OCI-LY7 (cell line): ENCODE results near the gene SLC26A6. TPM values are rescaled to one million over a fixed set of nuclear protein-coding genes. Genes with fewer than 3 reads are reported as not detected.
A peak's percentile ranks its signal among the peaks of the same experiment; 100 is the strongest.

Experiments
- BruUV-seq: library from RNA; stranded (reverse); fragments of 400-500 nt; replicated peaks from 2 replicates; lab custom pipeline; 2021; lab: Mats Ljungman, UMichigan
- CTCF ChIA-PET: fragments of 300-600 bp; sonication (Branson Sonifier 250); formaldehyde crosslinking; loops from one replicate; lab custom pipeline; 2022; ENCODE audit warnings: antibody characterized with exemption; ENCODE audit not compliant: unreplicated experiment; lab: Charles Lee
- POLR2A ChIA-PET: fragments of 300-600 bp; sonication (Branson Sonifier 250); formaldehyde crosslinking; loops from one replicate; lab custom pipeline; 2022; ENCODE audit warnings: antibody characterized with exemption; lab: Charles Lee
- DNase-seq: peaks from one replicate; pipeline ENCODE4 v3.0.0-alpha.2; 2015; ENCODE audit warnings: low spot score
- H2AFZ ChIP-seq: fragments of 200-600 bp; sonication (generic), shearing (Covaris generic); 2 replicates; pipeline ENCODE4 v1.6.1; 2014; ENCODE audit warnings: mild to moderate bottlenecking, antibody characterized with exemption, low read length, moderate library complexity
- H3K27ac ChIP-seq: fragments of 200-600 bp; sonication (generic); 2 replicates; pipeline ENCODE4 v1.5.1; 2014; ENCODE audit warnings: mixed run types, low read depth, mild to moderate bottlenecking, moderate library complexity, low read length, inconsistent platforms; ENCODE audit not compliant: poor library complexity, severe bottlenecking
- H3K36me3 ChIP-seq: fragments of 200-600 bp; sonication (generic); 2 replicates; pipeline ENCODE4 v1.6.1; 2014; ENCODE audit warnings: mild to moderate bottlenecking, antibody characterized with exemption, low read length, moderate library complexity, mixed read lengths; ENCODE audit not compliant: insufficient read depth
- H3K4me1 ChIP-seq: fragments of 200-600 bp; sonication (generic); 2 replicates; pipeline ENCODE4 v1.5.1; 2014; ENCODE audit warnings: mild to moderate bottlenecking, low read length; ENCODE audit not compliant: insufficient read depth, poor library complexity, severe bottlenecking
- H3K4me2 ChIP-seq: fragments of 200-600 bp; sonication (generic); 2 replicates; pipeline ENCODE4 v1.6.1; 2014; ENCODE audit warnings: mild to moderate bottlenecking, low read length
- H3K4me3 ChIP-seq: fragments of 200-600 bp; sonication (generic); 2 replicates; pipeline ENCODE4 v1.5.1; 2014; ENCODE audit warnings: mild to moderate bottlenecking, low read depth, low read length; ENCODE audit not compliant: poor library complexity, severe bottlenecking
- H3K79me2 ChIP-seq: fragments of 200-600 bp; sonication (generic); 2 replicates; pipeline ENCODE4 v1.6.1; 2016; ENCODE audit warnings: low read depth, mild to moderate bottlenecking, low read length, moderate library complexity, mixed read lengths; ENCODE audit not compliant: insufficient read depth
- H3K9me2 ChIP-seq: fragments of 200-600 bp; sonication (generic); 2 replicates; pipeline ENCODE4 v1.6.1; 2016; ENCODE audit warnings: mild to moderate bottlenecking, low read length, mixed read lengths; ENCODE audit not compliant: insufficient read depth
- H3K9me3 ChIP-seq: fragments of 200-600 bp; sonication (generic); 2 replicates; pipeline ENCODE4 v1.6.1; 2014; ENCODE audit warnings: mild to moderate bottlenecking, mixed run types, low read length, mixed read lengths
- H4K20me1 ChIP-seq: fragments of 200-600 bp; sonication (generic); 2 replicates; pipeline ENCODE4 v1.6.1; 2014; ENCODE audit warnings: mild to moderate bottlenecking, antibody characterized with exemption, low read length, moderate library complexity, mixed read lengths; ENCODE audit not compliant: insufficient read depth
- EZH2phosphoT487 ChIP-seq: fragments of 200-600 bp; sonication (generic); IDR thresholded peaks from 2 replicates; pipeline ENCODE4 v1.6.1; 2018; ENCODE audit warnings: low read depth, borderline replicate concordance, mild to moderate bottlenecking, mixed run types, antibody characterized with exemption, low read length, moderate library complexity, mixed read lengths
- intact Hi-C: fragments of 100-400 bp; cut with micrococcal nuclease; formaldehyde crosslinking; loops from one replicate; pipeline ENCODE4 v1.10.0; 2022; ENCODE audit not compliant: unreplicated experiment
- total RNA-seq, 2 experiments: library from RNA; depleted of rRNA in 1 of 2; stranded (reverse); fragments of >200 nt in 1 of 2; shearing (Covaris generic) in 1 of 2; gene quantifications; 2 replicates each; pipeline ENCODE4 v1.2.3, GENCODE V29; 2014 to 2022
- TF ChIP-seq, protein P1 (sequence below): fragments of 200-600 bp; sonication (generic); conservative IDR thresholded peaks from 2 replicates; pipeline ENCODE4 v1.5.1; 2014; ENCODE audit warnings: mild to moderate bottlenecking, antibody characterized with exemption, low read length, moderate library complexity, mixed read lengths

SLC26A6 gene
- total RNA-seq, 2 experiments from 2014 or later: 42.1 to 47.3 TPM

DNA sequence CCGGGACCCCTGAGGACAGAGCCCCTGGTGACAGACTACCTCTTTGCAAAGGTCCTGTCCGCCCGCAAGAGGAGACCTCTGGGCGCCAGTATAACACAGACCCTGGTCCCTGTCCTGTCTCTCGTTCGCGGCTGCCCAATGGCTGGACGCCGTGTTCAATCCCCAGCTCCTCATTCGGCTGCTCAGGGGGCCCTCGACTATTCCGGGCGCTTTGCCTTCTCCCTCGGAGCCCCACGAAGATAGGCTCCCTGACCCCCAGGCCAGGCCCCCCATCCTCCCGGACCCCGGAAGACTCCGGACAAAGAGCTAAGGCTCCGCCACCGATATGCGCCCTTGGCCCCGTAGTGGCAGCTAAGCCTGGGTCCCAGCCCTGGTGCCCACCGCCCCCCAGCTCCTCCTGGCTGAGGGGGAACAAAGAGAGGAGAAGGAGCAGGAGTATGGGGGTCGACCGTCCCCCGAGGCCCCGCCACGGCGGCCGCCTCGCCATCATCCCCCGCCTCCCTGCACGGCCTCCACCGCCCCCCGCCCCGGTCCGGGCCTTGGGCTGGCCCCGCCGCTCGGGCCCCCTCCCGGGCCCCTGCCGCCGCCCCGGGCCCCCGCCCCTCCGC is 27.0 kb upstream of the SLC26A6 start:
- no TSS peak for BruUV-seq
- intact Hi-C loops: loop anchor here (2.0 to 5.0 kb wide), 3 partner anchors 23 to 100 kb away; partner anchors contain the start of genes NCKIPSD, UCN2 and UQCRC1
- POLR2A ChIA-PET: interaction anchor here (1.0 to 1.2 kb wide), 3 partner anchors 19 to 105 kb away, joined by 3 to 4 read pairs (median 3); partner anchors contain the start of genes IP6K2 and PFKFB4

DNA sequence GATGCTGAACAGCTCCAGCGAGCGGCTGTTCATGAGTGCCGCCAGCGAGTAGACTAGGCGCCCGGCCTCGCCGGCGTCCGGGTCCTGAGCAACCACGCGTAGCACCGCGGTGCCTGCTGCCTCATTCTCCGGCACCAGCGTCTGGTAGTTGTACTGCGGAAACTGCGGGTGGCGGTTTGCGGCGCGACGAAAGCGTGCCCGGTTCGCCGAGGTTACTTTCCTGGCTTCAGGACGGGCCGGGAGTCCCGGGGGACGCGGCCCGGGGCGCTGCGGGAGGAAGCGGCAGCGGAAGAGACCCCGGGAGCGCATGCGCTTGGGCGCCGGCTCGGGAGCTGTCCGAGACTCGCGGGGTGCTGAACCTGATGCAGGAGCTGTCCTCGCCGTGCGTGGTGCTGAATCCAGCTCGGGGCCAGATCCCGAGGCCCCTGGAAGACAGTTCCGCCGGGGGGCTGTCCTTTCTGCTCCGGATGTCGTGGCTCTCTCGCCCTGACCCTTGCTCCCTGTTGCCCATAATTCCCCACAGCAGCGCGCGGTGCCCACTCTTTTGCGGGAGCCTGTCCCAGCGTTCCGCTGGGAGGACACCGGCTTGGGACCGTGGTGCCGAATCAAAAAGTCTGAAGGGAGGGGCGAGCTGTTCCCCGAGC is 26.4 kb upstream of the SLC26A6 start:
- Histone ChIP-seq H3K36me3 (no peaks in the 10 kb centered on the region), H3K4me1 (peaks cover under 1% of the 10 kb centered on the region), H3K79me2 (no peaks in the 10 kb centered on the region), H3K4me2 (peak overlapping the region; percentile 93), H2AFZ (no peak overlapping the region), H3K4me3 (peak overlapping the region; percentile 65), H3K27ac (no peak overlapping the region), H3K9me2 (no peaks in the 10 kb centered on the region), H3K9me3 (no peaks in the 10 kb centered on the region), H4K20me1 (no peaks in the 10 kb centered on the region)
- peak; percentile 78 for DNase-seq
- intact Hi-C loops: loop anchor here (2.0 to 5.0 kb wide), 3 partner anchors 23 to 99 kb away; partner anchors contain the start of genes NCKIPSD, UCN2 and UQCRC1
- ChIA-PET CTCF (no interaction called here), POLR2A (no interaction called here)
- BruUV-seq: no TSS peak
- TF ChIP-seq, protein P1, sequence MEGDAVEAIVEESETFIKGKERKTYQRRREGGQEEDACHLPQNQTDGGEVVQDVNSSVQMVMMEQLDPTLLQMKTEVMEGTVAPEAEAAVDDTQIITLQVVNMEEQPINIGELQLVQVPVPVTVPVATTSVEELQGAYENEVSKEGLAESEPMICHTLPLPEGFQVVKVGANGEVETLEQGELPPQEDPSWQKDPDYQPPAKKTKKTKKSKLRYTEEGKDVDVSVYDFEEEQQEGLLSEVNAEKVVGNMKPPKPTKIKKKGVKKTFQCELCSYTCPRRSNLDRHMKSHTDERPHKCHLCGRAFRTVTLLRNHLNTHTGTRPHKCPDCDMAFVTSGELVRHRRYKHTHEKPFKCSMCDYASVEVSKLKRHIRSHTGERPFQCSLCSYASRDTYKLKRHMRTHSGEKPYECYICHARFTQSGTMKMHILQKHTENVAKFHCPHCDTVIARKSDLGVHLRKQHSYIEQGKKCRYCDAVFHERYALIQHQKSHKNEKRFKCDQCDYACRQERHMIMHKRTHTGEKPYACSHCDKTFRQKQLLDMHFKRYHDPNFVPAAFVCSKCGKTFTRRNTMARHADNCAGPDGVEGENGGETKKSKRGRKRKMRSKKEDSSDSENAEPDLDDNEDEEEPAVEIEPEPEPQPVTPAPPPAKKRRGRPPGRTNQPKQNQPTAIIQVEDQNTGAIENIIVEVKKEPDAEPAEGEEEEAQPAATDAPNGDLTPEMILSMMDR: no peak
- TF ChIP-seq EZH2phosphoT487: no peak

More for the DNA sequence above, 27.0 kb upstream of the SLC26A6 start:
- Histone ChIP-seq H3K4me1 (no peaks in the 10 kb centered on the region), H3K9me2 (no peaks in the 10 kb centered on the region), H3K4me3 (peak overlapping the region; percentile 80), H4K20me1 (no peaks in the 10 kb centered on the region), H3K4me2 (peak overlapping the region; percentile 93), H3K79me2 (no peaks in the 10 kb centered on the region), H3K27ac (no peak overlapping the region), H2AFZ (no peak overlapping the region), H3K9me3 (no peaks in the 10 kb centered on the region), H3K36me3 (no peaks in the 10 kb centered on the region)
- TF ChIP-seq EZH2phosphoT487: no peak
- TF ChIP-seq, protein P1: no peak
- CTCF ChIA-PET: interaction anchor here (1.8 kb wide), 1 partner anchor 27 kb away, joined by 10 read pairs; the partner anchor contains the start of gene SLC26A6
- no peak for DNase-seq
